NB4 (cell line): ENCODE data around the gene ONECUT3.

Source experiments
- CTCF ChIP-seq: IDR thresholded peaks from one replicate; pipeline ENCODE4 v1.5.1; 2012; ENCODE audit warnings: low read depth, low read length
- MYC ChIP-seq: IDR thresholded peaks from 2 replicates; pipeline ENCODE4 v1.6.1; 2011; ENCODE audit warnings: low read depth, low read length
- POLR2A ChIP-seq: IDR thresholded peaks from 2 replicates; pipeline ENCODE4 v1.6.1; 2011; ENCODE audit warnings: mild to moderate bottlenecking; ENCODE audit not compliant: insufficient read length; ENCODE audit errors: extremely low read depth
- TF ChIP-seq, protein P1 (sequence below): IDR thresholded peaks from 2 replicates; pipeline ENCODE4 v1.6.1; 2011; ENCODE audit warnings: low read depth, low read length

- TF ChIP-seq CTCF (no peak), POLR2A (no peak), MYC (no peak)
- TF ChIP-seq, protein P1, sequence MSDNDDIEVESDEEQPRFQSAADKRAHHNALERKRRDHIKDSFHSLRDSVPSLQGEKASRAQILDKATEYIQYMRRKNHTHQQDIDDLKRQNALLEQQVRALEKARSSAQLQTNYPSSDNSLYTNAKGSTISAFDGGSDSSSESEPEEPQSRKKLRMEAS, result no peak
These were observed 65.4 kb downstream of the ONECUT3 start for GRCh38 chr19:1818549-1819195.
